Measurements from ENCODE around the gene SLAIN1. TPM values are rescaled to one million over a fixed set of nuclear protein-coding genes. Genes with fewer than 3 reads are reported as not detected.
A peak's percentile ranks its signal among the peaks of the same experiment; 100 is the strongest.

The SLAIN1 gene
- total and polyA plus RNA-seq, 10 of the 15 experiments (the other 5 are each of a cell fraction or from before 2014, with no cell fraction given): 11.9 to 140 (median 56.9) TPM

GRCh38 chr13:77715233-77715891 lies 17.9 kb downstream of the SLAIN1 start (continued):
- TF ChIP-seq RELB (IDR thresholded peaks at IDR 0.05; ENCODE audit: low read depth): peak; percentile 12; the same call in 1 of the 2 replicates
- TF ChIP-seq JUNB (IDR thresholded peaks at IDR 0.05): peak; percentile 62; the same call in 1 of the 2 replicates
- peak; percentile 63 for TF ChIP-seq MEF2B (IDR thresholded peaks at IDR 0.05; ENCODE audit: partially characterized antibody, poor library complexity, severe bottlenecking)
- TF ChIP-seq IKZF2 (IDR thresholded peaks at IDR 0.05): peak in 1 of 2 experiments; percentile 30; a peak in 1 of 4 replicates
- TF ChIP-seq MEF2A (IDR thresholded peaks at IDR 0.05; ENCODE audit: insufficient read depth, low read depth, low read length): peak; percentile 68
- TF ChIP-seq BCLAF1 (IDR thresholded peaks at IDR 0.05): no peak
- no peak for TF ChIP-seq CEBPZ (IDR thresholded peaks at IDR 0.05; ENCODE audit: low read depth, low read length)
- TF ChIP-seq RUNX3 (IDR thresholded peaks at IDR 0.05; ENCODE audit: low read length): peak; percentile 75; the same call in 1 of the 2 replicates

Data from GM12878 (cell line).